Transverse colon (tissue), 4 donors: ENCODE measurements around the gene UHRF1. TPM values are rescaled to one million over a fixed set of nuclear protein-coding genes. Genes with fewer than 3 reads are reported as not detected.
A peak's percentile ranks its signal among the peaks of the same experiment; 100 is the strongest.

Experiments used
- DNase-seq: peaks from one replicate; pipeline ENCODE4 v3.0.0-alpha.2; 2019
- H3K27ac ChIP-seq, 4 donors: fragments of 200-600 bp; sonication (generic); 2 replicates each; pipeline ENCODE4 v1.5.1; 2016 to 2018; ENCODE audit warnings: inconsistent platforms in 4 of 4
- H3K27me3 ChIP-seq: fragments of 200-600 bp; sonication (generic); 2 replicates; pipeline ENCODE4 v1.5.1; 2017; ENCODE audit warnings: inconsistent platforms
- H3K36me3 ChIP-seq, 4 donors: fragments of 200-600 bp; sonication (generic); 2 replicates each; pipeline ENCODE4 v1.5.1; 2017 to 2019; ENCODE audit warnings: inconsistent platforms in 4 of 4
- H3K4me1 ChIP-seq, 4 donors: fragments of 200-600 bp; sonication (generic); 2 replicates each; pipeline ENCODE4 v1.5.1; 2017 to 2020; ENCODE audit warnings: inconsistent platforms in 4 of 4
- H3K4me3 ChIP-seq, 4 donors: fragments of 200-600 bp; sonication (generic); 1 replicate in 1 of 4; 2 replicates in 3 of 4; pipeline versions ENCODE4 v1.5.1 to v1.6.1; 2017 to 2019; ENCODE audit warnings: inconsistent platforms in 4 of 4
- H3K9me3 ChIP-seq, 2 donors: fragments of 200-600 bp; sonication (generic); 2 replicates each; pipeline ENCODE4 v1.5.1; 2017 to 2019; ENCODE audit warnings: inconsistent platforms in 2 of 2
- EP300 ChIP-seq: sonication (generic); formaldehyde crosslinking; IDR thresholded peaks from one replicate; pipeline ENCODE4 v1.6.1; 2017; ENCODE audit warnings: antibody characterized with exemption, low read depth
- POLR2A ChIP-seq: fragments of 450-650 bp; IDR thresholded peaks from one replicate; pipeline ENCODE4 v1.6.1; 2016; ENCODE audit warnings: antibody characterized with exemption, mild to moderate bottlenecking, moderate library complexity
- POLR2AphosphoS5 ChIP-seq, 3 donors: sonication (generic); formaldehyde crosslinking; IDR thresholded peaks; one replicate each; pipeline ENCODE4 v1.6.1; 2016; ENCODE audit warnings: antibody characterized with exemption in 3 of 3
- WGBS, 2 donors: methylation state at CpG; one replicate each; pipeline ENCODE4 v1.1.5; 2018; ENCODE audit warnings: low coverage in 1 of 2; 5-methylcytosine and 5-hydroxymethylcytosine counted together
- in situ Hi-C, 4 donors: fragments of 200-750 bp; cut with MboI; loops; one replicate each; pipeline versions ENCODE4 v1.15.0 to v1.15.1; 2017; ENCODE audit warnings: low sequenced_read_pairs in 3 of 4, low pct_ligation_motif_present in 1 of 4, low pct_unique_long_range_greater_than_20kb in 1 of 4
- intact Hi-C: fragments of 100-400 bp; cut with DNase I; formaldehyde crosslinking; loops from one replicate; pipeline ENCODE4 v1.15.1; 2023; ENCODE audit warnings: low total_unique reads
- total RNA-seq, 4 donors: library from RNA; depleted of rRNA; stranded (reverse); fragments of >200 nt; gene quantifications; one replicate each; pipeline ENCODE4 v1.1.0, GENCODE V29; 2016
- TF ChIP-seq, protein P1 (sequence below), 5 experiments: fragments of 200-600 bp in 3 of 5; fragments of 450-650 bp in 2 of 5; sonication (generic) in 3 of 5; IDR thresholded peaks; 1 replicate in 2 of 5; 2 replicates in 3 of 5; pipeline ENCODE4 v1.5.1; 2016 to 2017; ENCODE audit warnings: antibody characterized with exemption in 5 of 5, inconsistent platforms in 3 of 5, mild to moderate bottlenecking in 2 of 5, moderate library complexity in 1 of 5

The UHRF1 gene
- total RNA-seq, 4 donors from 2014 or later = 2.9 to 41.2 (median 12.0) TPM

- H3K4me1 ChIP-seq = peaks cover 0 to 19% (median 6%) of the 10 kb centered on the region in 4 donors
- H3K36me3 ChIP-seq = no peaks in the 10 kb centered on the region
- no peaks in the 10 kb centered on the region for H3K27me3 ChIP-seq
- DNase-seq = no peak
- H3K27ac ChIP-seq = no peak overlapping the region
- TF ChIP-seq EP300 (no peak), POLR2A (no peak), POLR2AphosphoS5 (IDR thresholded peaks at IDR 0.05) (no peak)
- TF ChIP-seq, protein P1, sequence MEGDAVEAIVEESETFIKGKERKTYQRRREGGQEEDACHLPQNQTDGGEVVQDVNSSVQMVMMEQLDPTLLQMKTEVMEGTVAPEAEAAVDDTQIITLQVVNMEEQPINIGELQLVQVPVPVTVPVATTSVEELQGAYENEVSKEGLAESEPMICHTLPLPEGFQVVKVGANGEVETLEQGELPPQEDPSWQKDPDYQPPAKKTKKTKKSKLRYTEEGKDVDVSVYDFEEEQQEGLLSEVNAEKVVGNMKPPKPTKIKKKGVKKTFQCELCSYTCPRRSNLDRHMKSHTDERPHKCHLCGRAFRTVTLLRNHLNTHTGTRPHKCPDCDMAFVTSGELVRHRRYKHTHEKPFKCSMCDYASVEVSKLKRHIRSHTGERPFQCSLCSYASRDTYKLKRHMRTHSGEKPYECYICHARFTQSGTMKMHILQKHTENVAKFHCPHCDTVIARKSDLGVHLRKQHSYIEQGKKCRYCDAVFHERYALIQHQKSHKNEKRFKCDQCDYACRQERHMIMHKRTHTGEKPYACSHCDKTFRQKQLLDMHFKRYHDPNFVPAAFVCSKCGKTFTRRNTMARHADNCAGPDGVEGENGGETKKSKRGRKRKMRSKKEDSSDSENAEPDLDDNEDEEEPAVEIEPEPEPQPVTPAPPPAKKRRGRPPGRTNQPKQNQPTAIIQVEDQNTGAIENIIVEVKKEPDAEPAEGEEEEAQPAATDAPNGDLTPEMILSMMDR (IDR thresholded peaks at IDR 0.05) = no peak
- intact Hi-C loops = loop anchor here (2.0 kb wide), 1 partner anchor 161 kb away; no protein-coding TSS in a partner anchor
- H3K4me3 ChIP-seq = no peak overlapping the region
- H3K9me3 ChIP-seq = no peaks in the 10 kb centered on the region
- in situ Hi-C loops = loop anchor here in 3 of 4 donors (5.0 to 25.0 kb wide), 4 partner anchors 36 to 166 kb away; partner anchors contain the start of gene UHRF1 (in 1 of the 3)
- 61 to 71% methylated on average over 2 to 6 of the region's 6 CpGs for WGBS, 2 donors
These were observed 37.6 kb upstream of the UHRF1 start for GRCh38 chr19:4871711-4872110.

GRCh38 chr19:4873930-4874329 lies 35.4 kb upstream of the UHRF1 start:
- no peaks in the 10 kb centered on the region for H3K27me3 ChIP-seq
- in situ Hi-C loops (loop anchor here in 3 of 4 donors (5.0 to 25.0 kb wide), 4 partner anchors 33 to 163 kb away; partner anchors contain the start of gene UHRF1 (in 1 of the 3)), intact Hi-C loops (loop anchor here (1.0 to 2.0 kb wide), 2 partner anchors 36 to 159 kb away; no protein-coding TSS in a partner anchor)
- no peaks in the 10 kb centered on the region for H3K36me3 ChIP-seq
- 90 to 100% methylated on average over 1 to 3 of the region's 3 CpGs for WGBS, 2 donors
- no peaks in the 10 kb centered on the region for H3K9me3 ChIP-seq
- TF ChIP-seq, protein P1 (IDR thresholded peaks at IDR 0.05) = no peak
- TF ChIP-seq EP300 (no peak), POLR2A (no peak), POLR2AphosphoS5 (IDR thresholded peaks at IDR 0.05) (no peak)
- no peak overlapping the region for H3K4me3 ChIP-seq
- DNase-seq = no peak
- H3K27ac ChIP-seq = no peak overlapping the region
- H3K4me1 ChIP-seq = peaks cover 0 to 11% (median 5%) of the 10 kb centered on the region in 4 donors

DNA sequence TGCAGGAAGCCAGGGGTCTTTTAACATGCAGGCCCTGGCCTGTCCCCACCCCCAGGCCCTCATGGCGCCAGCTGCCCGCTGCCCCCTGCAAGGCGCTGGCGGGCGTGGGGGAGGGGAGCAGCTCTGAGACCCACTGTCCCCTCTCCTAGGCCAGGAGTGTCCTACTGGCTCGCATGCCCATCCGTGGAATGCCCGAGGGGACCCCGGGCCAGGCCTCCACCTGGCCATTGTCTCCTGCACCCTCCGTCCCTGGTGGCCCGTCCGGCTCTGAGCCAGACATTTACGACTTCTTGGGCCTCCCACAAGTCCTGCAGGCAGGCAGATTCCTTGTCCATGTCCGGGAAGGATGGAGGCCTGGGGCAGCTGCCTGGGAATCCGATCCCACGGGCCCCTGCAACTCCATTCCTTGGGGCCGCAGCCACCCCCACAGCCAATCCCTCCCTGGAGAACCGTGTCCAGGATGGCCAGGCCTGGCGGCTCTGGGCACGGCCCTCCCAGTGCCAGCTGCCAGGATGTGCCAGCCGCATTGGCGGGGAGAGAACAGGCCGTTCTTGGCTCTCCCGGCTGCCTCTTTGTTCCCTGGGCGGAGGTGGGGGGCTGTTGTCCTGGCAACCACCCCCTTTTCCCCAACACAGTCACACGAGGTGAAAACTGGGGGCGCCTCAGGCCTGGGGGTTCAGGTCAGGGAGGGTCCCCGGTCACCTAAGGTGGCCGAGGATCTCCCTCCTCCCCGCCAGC lies 31.4 kb upstream of the UHRF1 start:
- H3K36me3 ChIP-seq = no peaks in the 10 kb centered on the region
- WGBS, 2 donors = 21 to 54% methylated on average over 6 to 29 of the region's 30 CpGs
- no peaks in the 10 kb centered on the region for H3K9me3 ChIP-seq
- intact Hi-C loops = no loop called here
- no peak overlapping the region for H3K4me3 ChIP-seq
- peak overlapping the region; percentile 22 to 70 (median 38) for H3K27ac ChIP-seq
- H3K27me3 ChIP-seq = no peaks in the 10 kb centered on the region
- in situ Hi-C loops = loop anchor here in 1 of 4 donors (10.0 kb wide), 1 partner anchor 157 kb away; no protein-coding TSS in a partner anchor
- H3K4me1 ChIP-seq = peaks cover 0 to 11% (median 0%) of the 10 kb centered on the region in 4 donors
- peak in 1 of 3 donors; percentile 39 for TF ChIP-seq POLR2AphosphoS5 (IDR thresholded peaks at IDR 0.05)
- TF ChIP-seq, protein P1 (IDR thresholded peaks at IDR 0.05) = no peak
- peak; percentile 16 for TF ChIP-seq EP300
- no peak for TF ChIP-seq POLR2A
- DNase-seq = peak; percentile 31

DNA sequence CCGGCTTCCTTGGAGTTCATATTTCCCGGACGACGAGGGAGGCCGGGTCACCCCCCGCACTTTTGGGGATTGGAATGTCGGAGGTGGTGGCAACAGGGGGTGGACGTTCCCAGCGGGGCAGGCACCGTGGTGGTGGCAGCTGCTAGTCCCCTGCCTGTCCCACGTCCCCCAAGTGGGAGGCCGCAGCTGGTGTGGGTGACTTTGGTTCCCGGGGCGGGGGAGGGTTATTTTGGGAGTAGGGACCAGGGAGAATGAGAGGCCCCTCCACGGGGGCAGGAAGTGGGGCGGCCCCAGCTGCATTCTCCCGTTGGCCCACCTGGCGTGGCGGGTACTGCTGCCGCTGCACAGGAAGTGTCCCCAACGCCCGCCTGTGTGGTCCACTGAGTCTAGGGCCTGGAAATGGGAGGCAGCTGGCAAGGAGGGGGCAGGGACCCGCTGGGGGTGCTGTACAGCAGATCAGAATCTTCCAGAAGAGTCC lies 30.8 kb upstream of the UHRF1 start:
- intact Hi-C loops (no loop called here), in situ Hi-C loops (loop anchor here in 1 of 4 donors (10.0 kb wide), 1 partner anchor 156 kb away; no protein-coding TSS in a partner anchor)
- Histone ChIP-seq H3K4me1 (peaks cover 0 to 11% (median 0%) of the 10 kb centered on the region in 4 donors), H3K4me3 (no peak overlapping the region), H3K9me3 (no peaks in the 10 kb centered on the region), H3K27me3 (no peaks in the 10 kb centered on the region), H3K27ac (peak overlapping the region; percentile 22 to 70 (median 38)), H3K36me3 (no peaks in the 10 kb centered on the region)
- DNase-seq = no peak
- TF ChIP-seq EP300 = no peak
- TF ChIP-seq POLR2AphosphoS5 (IDR thresholded peaks at IDR 0.05) = no peak
- TF ChIP-seq, protein P1 (IDR thresholded peaks at IDR 0.05) = no peak
- no peak for TF ChIP-seq POLR2A
- WGBS, 2 donors = 62% methylated on average over 19 of the region's 23 CpGs; no CpG with 5 or more reads in 1 of the 2 donors
